ENCODE results near the gene APCDD1. TPM values are rescaled to one million over a fixed set of nuclear protein-coding genes. Genes with fewer than 3 reads are reported as not detected.

The APCDD1 gene
- total and polyA plus RNA-seq, 2 of the 13 experiments (the other 11 are each of a cell fraction or from before 2014, with no cell fraction given): 2.1 to 8.6 TPM

- TF ChIP-seq ZFP91 (CRISPR knock-in tag; IDR thresholded peaks at IDR 0.05; ENCODE audit: borderline replicate concordance) (peak; percentile 79), ZNF549 (CRISPR knock-in tag; IDR thresholded peaks at IDR 0.05) (no peak), CHD2 (IDR thresholded peaks at IDR 0.05; ENCODE audit: low read depth, low read length) (0 out of 2 replicates have a peak, but pooled peaks have one; percentile 22), ZBTB7A (CRISPR knock-in tag; IDR thresholded peaks at IDR 0.05) (no peak), ATF5 (CRISPR knock-in tag; IDR thresholded peaks at IDR 0.05; ENCODE audit: low read depth) (no peak), ZNF292 (CRISPR knock-in tag; IDR thresholded peaks at IDR 0.05; ENCODE audit: borderline replicate concordance, low read depth) (0 out of 2 replicates have a peak, but pooled peaks have one; percentile 21), CBFB (CRISPR knock-in tag; IDR thresholded peaks at IDR 0.05) (0 out of 2 replicates have a peak, but pooled peaks have one; percentile 64), ZNF224 (CRISPR knock-in tag; IDR thresholded peaks at IDR 0.05) (no peak), ZNF3 (CRISPR knock-in tag; IDR thresholded peaks at IDR 0.05) (no peak), ZNF160 (CRISPR knock-in tag; IDR thresholded peaks at IDR 0.05) (0 out of 2 replicates have a peak, but pooled peaks have one; percentile 34), CREM (IDR thresholded peaks at IDR 0.05) (peak; percentile 41), CREM (CRISPR knock-in tag; IDR thresholded peaks at IDR 0.05) (no peak), TOPORS (CRISPR knock-in tag; IDR thresholded peaks at IDR 0.05) (no peak), ZKSCAN8 (CRISPR knock-in tag; IDR thresholded peaks at IDR 0.05; ENCODE audit: borderline replicate concordance) (no peak), CEBPG (CRISPR knock-in tag; IDR thresholded peaks at IDR 0.05) (no peak), FOSL2 (CRISPR knock-in tag; IDR thresholded peaks at IDR 0.05) (peak; percentile 32; the same call in 1 of the 2 replicates), YEATS2 (CRISPR knock-in tag; IDR thresholded peaks at IDR 0.05; ENCODE audit: borderline replicate concordance) (peak; percentile 85), MIXL1 (CRISPR knock-in tag; IDR thresholded peaks at IDR 0.05) (peak; percentile 47; the same call in 1 of the 2 replicates), ZNF383 (CRISPR knock-in tag; IDR thresholded peaks at IDR 0.05; ENCODE audit: borderline replicate concordance) (no peak), RNF219 (CRISPR knock-in tag; IDR thresholded peaks at IDR 0.05) (no peak), RARA (CRISPR knock-in tag; IDR thresholded peaks at IDR 0.05) (peak; percentile 35), PHF8 (CRISPR knock-in tag; IDR thresholded peaks at IDR 0.05) (peak; percentile 83), SP1 (IDR thresholded peaks at IDR 0.05) (no peak), SP1 (CRISPR knock-in tag; IDR thresholded peaks at IDR 0.05) (peak; percentile 39; the same call in 1 of the 2 replicates), NFATC3 (CRISPR knock-in tag; IDR thresholded peaks at IDR 0.05) (no peak), GATAD1 (CRISPR knock-in tag; IDR thresholded peaks at IDR 0.05) (peak; percentile 94), ZNF761 (CRISPR knock-in tag; conservative IDR thresholded peaks at IDR 0.05) (no peak)
Observed at GRCh38 chr18:10525697-10526560, 71.5 kb downstream of the APCDD1 start, which contains the start of gene NAPG (continued).

All from HepG2 (cell line).